SK-N-SH (cell line): ENCODE data around the gene C1QTNF5. TPM values are rescaled to one million over a fixed set of nuclear protein-coding genes. Genes with fewer than 3 reads are reported as not detected.

Experiments
- CTCF ChIA-PET: fragments of 300-600, 350-600 bp; formaldehyde crosslinking; extraction: SDS; loops from one replicate; lab custom pipeline; 2021; lab: Yijun Ruan, JAX
- POLR2A ChIA-PET: fragments of 350-600 bp; sonication (Branson Sonifier 250); formaldehyde crosslinking; extraction: SDS; loops from one replicate; lab custom pipeline; 2020; ENCODE audit warnings: antibody characterized with exemption, inconsistent platforms; lab: Yijun Ruan, JAX
- DNase-seq: peaks from one replicate; pipeline ENCODE4 v3.0.0; 2012
- H2AFZ ChIP-seq: fragments of 200-600 bp; sonication (generic); 2 replicates; pipeline ENCODE4 v1.8.1; 2016; ENCODE audit warnings: antibody characterized with exemption, mild to moderate bottlenecking, low read depth
- H3F3A ChIP-seq: fragments of 200-600 bp; sonication (generic); replicated peaks from 2 replicates; pipeline ENCODE3; 2016; ENCODE audit warnings: antibody characterized with exemption, mild to moderate bottlenecking; ENCODE audit not compliant: insufficient read depth
- H3K27ac ChIP-seq, 2 experiments: fragments of 200-500 bp in 1 of 2; fragments of 200-600 bp in 1 of 2; sonication (Bioruptor generic) in 1 of 2; sonication (generic), shearing (Covaris generic) in 1 of 2; 2 replicates each; pipeline versions ENCODE4 v1.5.1 to v1.6.1; 2014 to 2016; ENCODE audit warnings: low read depth in 2 of 2, inconsistent platforms in 1 of 2, low read length in 1 of 2, mild to moderate bottlenecking in 1 of 2, mixed read lengths in 1 of 2
- H3K27me3 ChIP-seq: fragments of 200-600 bp; sonication (generic), shearing (Covaris generic); 2 replicates; pipeline ENCODE4 v1.6.1; 2016; ENCODE audit warnings: mixed run types; ENCODE audit not compliant: insufficient read depth
- H3K36me3 ChIP-seq, 2 experiments: fragments of 200-500 bp in 1 of 2; fragments of 200-600 bp in 1 of 2; sonication (Bioruptor generic) in 1 of 2; sonication (generic) in 1 of 2; replicated peaks in 1 of 2; 2 replicates each; pipeline versions ENCODE3 to v1.5.1; 2014 to 2016; ENCODE audit warnings: low read length in 1 of 2, mild to moderate bottlenecking in 1 of 2; ENCODE audit not compliant: insufficient read depth in 2 of 2, control insufficient read depth in 1 of 2
- H3K4me1 ChIP-seq, 2 experiments: fragments of 200-500 bp in 1 of 2; fragments of 200-600 bp in 1 of 2; sonication (Bioruptor generic) in 1 of 2; sonication (generic), shearing (Covaris generic) in 1 of 2; 2 replicates each; pipeline versions ENCODE4 v1.5.1 to v1.6.1; 2014 to 2016; ENCODE audit warnings: low read depth in 1 of 2, low read length in 1 of 2, mixed run types in 1 of 2; ENCODE audit not compliant: insufficient read depth in 2 of 2, control insufficient read depth in 1 of 2
- H3K4me2 ChIP-seq: fragments of 200-600 bp; sonication (generic), shearing (Covaris generic); 2 replicates; pipeline ENCODE4 v1.6.1; 2017; ENCODE audit warnings: mixed run types
- H3K4me3 ChIP-seq, 2 experiments: fragments of 200-500 bp in 1 of 2; fragments of 200-600 bp in 1 of 2; sonication (Bioruptor generic) in 1 of 2; sonication (generic), shearing (Covaris generic) in 1 of 2; 2 replicates each; pipeline versions ENCODE4 v1.5.1 to v1.8.1; 2014 to 2016; ENCODE audit warnings: low read depth in 2 of 2, inconsistent platforms in 1 of 2, low read length in 1 of 2, mild to moderate bottlenecking in 1 of 2, mixed read lengths in 1 of 2, moderate library complexity in 1 of 2
- H3K79me2 ChIP-seq: fragments of 200-600 bp; sonication (generic); 2 replicates; pipeline ENCODE4 v1.8.1; 2017; ENCODE audit warnings: mild to moderate bottlenecking; ENCODE audit not compliant: insufficient read depth
- H3K9ac ChIP-seq: fragments of 200-600 bp; sonication (generic); 2 replicates; pipeline ENCODE4 v1.6.1; 2017; ENCODE audit warnings: mixed run types
- H3K9me2 ChIP-seq: fragments of 200-600 bp; sonication (generic); 2 replicates; pipeline ENCODE4 v1.6.1; 2017; ENCODE audit warnings: mixed run types
- H3K9me3 ChIP-seq: fragments of 200-600 bp; sonication (generic); 2 replicates; pipeline ENCODE4 v1.6.1; 2017; ENCODE audit warnings: mixed run types, mild to moderate bottlenecking, moderate library complexity
- H4K20me1 ChIP-seq: fragments of 200-600 bp; sonication (generic); 2 replicates; pipeline ENCODE4 v1.6.1; 2017; ENCODE audit warnings: mild to moderate bottlenecking, mixed run types; ENCODE audit not compliant: insufficient read depth
- FOXM1 ChIP-seq: IDR thresholded peaks from 2 replicates; pipeline ENCODE4 v1.4.0; 2012; ENCODE audit warnings: low read depth, mild to moderate bottlenecking
- JUND ChIP-seq: IDR thresholded peaks from 2 replicates; pipeline ENCODE4 v1.4.0; 2012
- NFIC ChIP-seq: IDR thresholded peaks from 2 replicates; pipeline ENCODE4 v1.4.0; 2012; ENCODE audit warnings: borderline replicate concordance
- NRF1 ChIP-seq: IDR thresholded peaks from 2 replicates; pipeline ENCODE4 v1.6.1; 2012; ENCODE audit warnings: low read depth, mild to moderate bottlenecking, low read length
- PBX3 ChIP-seq: IDR thresholded peaks from 2 replicates; pipeline ENCODE4; 2012
- RAD21 ChIP-seq: IDR thresholded peaks from 2 replicates; pipeline ENCODE4 v1.6.1; 2012; ENCODE audit warnings: mild to moderate bottlenecking, low read length
- RFX5 ChIP-seq: IDR thresholded peaks from 2 replicates; pipeline ENCODE4 v1.6.1; 2012; ENCODE audit warnings: mild to moderate bottlenecking, improper control_type of control experiment, low read length
- SMC3 ChIP-seq: IDR thresholded peaks from 2 replicates; pipeline ENCODE4 v1.6.1; 2012; ENCODE audit warnings: low read depth, low read length, improper control_type of control experiment
- TAF1 ChIP-seq: IDR thresholded peaks from 2 replicates; pipeline ENCODE4 v1.6.1; 2012; ENCODE audit warnings: low read depth, mild to moderate bottlenecking, low read length, moderate library complexity, borderline replicate concordance
- USF2 ChIP-seq: fragments of 150-350 bp; IDR thresholded peaks from 2 replicates; pipeline ENCODE4 v1.6.1; 2017; ENCODE audit warnings: antibody characterized with exemption, low read length, low read depth, borderline replicate concordance
- WGBS: methylation state at CpG from one replicate; pipeline ENCODE4 v1.1.6; 2017; ENCODE audit warnings: low lambda C conversion rate; 5-methylcytosine and 5-hydroxymethylcytosine counted together
- polyA plus RNA-seq, 3 experiments: library from polyadenylated mRNA; depleted of rRNA; stranded (reverse); fragments of >200 nt; gene quantifications; 2 replicates each; pipeline ENCODE4 v1.2.3, GENCODE V29; 2012
- TF ChIP-seq, protein P1 (sequence below): IDR thresholded peaks from 2 replicates; pipeline ENCODE4 v1.4.0; 2012; ENCODE audit warnings: low read depth
- TF ChIP-seq, protein P2 (sequence below): fragments of 200-600 bp; sonication (generic); IDR thresholded peaks from 2 replicates; pipeline ENCODE4 v1.6.1; 2017; ENCODE audit warnings: antibody characterized with exemption, mild to moderate bottlenecking, moderate library complexity

The C1QTNF5 gene
- polyA plus RNA-seq, 1 of the 3 experiments (the other 2 are of a cell fraction), result 0.71 TPM

DNA sequence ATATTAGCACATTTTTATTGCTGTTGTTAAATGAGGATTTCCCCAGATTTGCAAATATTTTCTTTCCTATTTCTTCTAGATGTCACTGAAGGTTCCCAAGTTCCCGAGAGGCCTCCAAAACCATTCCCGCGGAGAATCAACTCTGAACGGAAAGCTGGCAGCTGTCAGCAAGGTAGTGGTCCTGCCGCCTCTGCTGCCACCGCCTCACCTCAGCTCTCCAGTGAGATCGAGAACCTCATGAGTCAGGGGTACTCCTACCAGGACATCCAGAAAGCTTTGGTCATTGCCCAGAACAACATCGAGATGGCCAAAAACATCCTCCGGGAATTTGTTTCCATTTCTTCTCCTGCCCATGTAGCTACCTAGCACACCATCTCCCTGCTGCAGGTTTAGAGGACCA, 41.3 kb downstream of the C1QTNF5 start:
- POLR2A ChIA-PET, result interaction anchor here (1.1 kb wide), 1 partner anchor 204 kb away, joined by 3 read pairs; no protein-coding TSS in a partner anchor

More for the DNA sequence above, 41.3 kb downstream of the C1QTNF5 start:
- Histone ChIP-seq H3K4me2 (no peak overlapping the region), H3K27me3 (no peaks in the 10 kb centered on the region), H3K9me3 (no peaks in the 10 kb centered on the region), H3K36me3 (peaks cover 68 to 82% of the 10 kb centered on the region in 2 experiments), H3K79me2 (no peaks in the 10 kb centered on the region; the same call in 1 of the 2 replicates), H3K9ac (no peak overlapping the region), H3K27ac (no peak overlapping the region), H3K4me3 (no peak overlapping the region), H3K4me1 (peaks cover 0 to 3% of the 10 kb centered on the region in 2 experiments; a peak in 2 of 4 replicates), H2AFZ (no peak overlapping the region), H3F3A (no peaks in the 10 kb centered on the region), H4K20me1 (no peaks in the 10 kb centered on the region), H3K9me2 (no peaks in the 10 kb centered on the region)
- DNase-seq, result no peak
- CTCF ChIA-PET, result interaction anchor here (1.3 to 2.8 kb wide), 5 partner anchors 24 to 93 kb away, joined by 3 to 13 read pairs (median 4); partner anchors contain the start of gene CBL
- 96% methylated on average over 9 of the region's 9 CpGs for WGBS
- no peak for TF ChIP-seq PBX3
- TF ChIP-seq SMC3, result no peak
- TF ChIP-seq RFX5, result no peak
- TF ChIP-seq, protein P1, sequence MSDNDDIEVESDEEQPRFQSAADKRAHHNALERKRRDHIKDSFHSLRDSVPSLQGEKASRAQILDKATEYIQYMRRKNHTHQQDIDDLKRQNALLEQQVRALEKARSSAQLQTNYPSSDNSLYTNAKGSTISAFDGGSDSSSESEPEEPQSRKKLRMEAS, result no peak
- TF ChIP-seq TAF1, result no peak
- no peak for TF ChIP-seq NRF1
- no peak for TF ChIP-seq FOXM1
- no peak for TF ChIP-seq JUND
- TF ChIP-seq, protein P2, sequence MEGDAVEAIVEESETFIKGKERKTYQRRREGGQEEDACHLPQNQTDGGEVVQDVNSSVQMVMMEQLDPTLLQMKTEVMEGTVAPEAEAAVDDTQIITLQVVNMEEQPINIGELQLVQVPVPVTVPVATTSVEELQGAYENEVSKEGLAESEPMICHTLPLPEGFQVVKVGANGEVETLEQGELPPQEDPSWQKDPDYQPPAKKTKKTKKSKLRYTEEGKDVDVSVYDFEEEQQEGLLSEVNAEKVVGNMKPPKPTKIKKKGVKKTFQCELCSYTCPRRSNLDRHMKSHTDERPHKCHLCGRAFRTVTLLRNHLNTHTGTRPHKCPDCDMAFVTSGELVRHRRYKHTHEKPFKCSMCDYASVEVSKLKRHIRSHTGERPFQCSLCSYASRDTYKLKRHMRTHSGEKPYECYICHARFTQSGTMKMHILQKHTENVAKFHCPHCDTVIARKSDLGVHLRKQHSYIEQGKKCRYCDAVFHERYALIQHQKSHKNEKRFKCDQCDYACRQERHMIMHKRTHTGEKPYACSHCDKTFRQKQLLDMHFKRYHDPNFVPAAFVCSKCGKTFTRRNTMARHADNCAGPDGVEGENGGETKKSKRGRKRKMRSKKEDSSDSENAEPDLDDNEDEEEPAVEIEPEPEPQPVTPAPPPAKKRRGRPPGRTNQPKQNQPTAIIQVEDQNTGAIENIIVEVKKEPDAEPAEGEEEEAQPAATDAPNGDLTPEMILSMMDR, result no peak
- no peak for TF ChIP-seq USF2
- TF ChIP-seq RAD21, result no peak
- no peak for TF ChIP-seq NFIC
